Measurements from ENCODE around the gene KLHL17.

- TF ChIP-seq, protein P1, sequence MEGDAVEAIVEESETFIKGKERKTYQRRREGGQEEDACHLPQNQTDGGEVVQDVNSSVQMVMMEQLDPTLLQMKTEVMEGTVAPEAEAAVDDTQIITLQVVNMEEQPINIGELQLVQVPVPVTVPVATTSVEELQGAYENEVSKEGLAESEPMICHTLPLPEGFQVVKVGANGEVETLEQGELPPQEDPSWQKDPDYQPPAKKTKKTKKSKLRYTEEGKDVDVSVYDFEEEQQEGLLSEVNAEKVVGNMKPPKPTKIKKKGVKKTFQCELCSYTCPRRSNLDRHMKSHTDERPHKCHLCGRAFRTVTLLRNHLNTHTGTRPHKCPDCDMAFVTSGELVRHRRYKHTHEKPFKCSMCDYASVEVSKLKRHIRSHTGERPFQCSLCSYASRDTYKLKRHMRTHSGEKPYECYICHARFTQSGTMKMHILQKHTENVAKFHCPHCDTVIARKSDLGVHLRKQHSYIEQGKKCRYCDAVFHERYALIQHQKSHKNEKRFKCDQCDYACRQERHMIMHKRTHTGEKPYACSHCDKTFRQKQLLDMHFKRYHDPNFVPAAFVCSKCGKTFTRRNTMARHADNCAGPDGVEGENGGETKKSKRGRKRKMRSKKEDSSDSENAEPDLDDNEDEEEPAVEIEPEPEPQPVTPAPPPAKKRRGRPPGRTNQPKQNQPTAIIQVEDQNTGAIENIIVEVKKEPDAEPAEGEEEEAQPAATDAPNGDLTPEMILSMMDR (IDR thresholded peaks at IDR 0.05; ENCODE audit: low read depth, low read length), result no peak
- no peak for TF ChIP-seq EZH2phosphoT487 (IDR thresholded peaks at IDR 0.05; ENCODE audit: low read depth)
These were observed 29.7 kb upstream of the KLHL17 start for GRCh38 chr1:930633-931138.

Data from OCI-LY3 (cell line).